Stimulated activated CD4-positive, alpha-beta T cell treated with anti-CD3 and anti-CD28 coated beads, Interleukin-15, amount 100 ng/mL, for 48 hours (primary cell): ENCODE measurements around the gene ATP5PO.
A peak's percentile ranks its signal among the peaks of the same experiment; 100 is the strongest.
"Not testable (repeated sequence)": the region's sequence is repeated elsewhere in the genome, so short reads cannot be mapped to it uniquely, and the experiment has no call there.

Source experiments
- DNase-seq, 2 donors: peaks; one replicate each; pipeline ENCODE4 v3.0.0-alpha.2; 2020; ENCODE audit warnings: low read depth in 2 of 2

ATP5PO gene

DNA sequence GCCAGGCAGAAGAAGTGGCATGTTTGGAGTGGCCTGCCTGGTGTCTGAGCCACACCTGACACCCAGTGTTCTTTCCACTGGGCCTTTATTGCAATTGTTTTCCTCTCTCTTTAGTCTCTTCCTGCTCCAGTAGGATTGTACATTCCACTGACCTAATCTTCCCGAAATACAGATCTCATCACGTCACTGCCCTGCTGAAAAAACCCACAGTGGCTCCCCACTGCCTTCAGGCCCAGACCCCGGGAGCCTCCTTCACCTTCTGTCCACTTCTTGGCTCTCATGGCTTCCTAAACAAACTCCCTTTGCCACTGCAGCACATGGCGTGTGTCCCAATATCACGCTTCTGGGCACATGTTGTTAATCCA, 25.3 kb upstream of the ATP5PO start:
- DNase-seq = no peak

DNA sequence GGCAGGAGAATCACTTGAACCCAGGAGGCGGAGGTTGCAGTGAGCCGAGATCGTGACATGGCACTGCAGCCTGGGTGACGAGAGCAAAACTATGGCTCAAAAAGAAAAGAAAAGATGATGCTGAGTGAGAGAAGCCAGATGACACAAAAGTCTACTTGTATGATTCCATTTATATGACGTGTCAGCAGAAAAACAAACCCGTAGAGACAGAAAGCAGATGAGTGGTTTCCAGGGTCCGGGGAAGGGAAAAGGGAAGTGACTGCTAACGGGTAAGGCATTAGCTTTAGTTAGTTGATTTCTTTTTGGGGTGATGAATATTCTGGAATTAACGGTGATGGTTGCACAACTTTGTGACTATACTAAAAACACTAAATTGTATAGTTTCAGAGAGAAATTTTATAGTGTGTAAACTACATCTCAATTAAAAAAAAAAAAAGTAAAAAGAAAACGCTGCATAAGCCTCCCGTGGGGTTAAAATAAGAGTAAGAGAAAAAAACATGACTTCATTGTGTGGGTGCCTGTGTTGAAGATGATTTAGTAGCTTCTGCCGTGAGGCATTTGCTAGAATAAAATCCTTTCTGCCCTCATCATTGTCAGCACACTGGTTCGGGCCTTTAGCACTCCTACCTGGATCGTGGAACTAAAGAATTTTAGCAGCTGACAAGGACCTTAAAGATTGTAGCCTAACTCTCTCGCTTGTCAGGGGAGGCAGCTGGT, 24.7 kb upstream of the ATP5PO start:
- no peak for DNase-seq

DNA sequence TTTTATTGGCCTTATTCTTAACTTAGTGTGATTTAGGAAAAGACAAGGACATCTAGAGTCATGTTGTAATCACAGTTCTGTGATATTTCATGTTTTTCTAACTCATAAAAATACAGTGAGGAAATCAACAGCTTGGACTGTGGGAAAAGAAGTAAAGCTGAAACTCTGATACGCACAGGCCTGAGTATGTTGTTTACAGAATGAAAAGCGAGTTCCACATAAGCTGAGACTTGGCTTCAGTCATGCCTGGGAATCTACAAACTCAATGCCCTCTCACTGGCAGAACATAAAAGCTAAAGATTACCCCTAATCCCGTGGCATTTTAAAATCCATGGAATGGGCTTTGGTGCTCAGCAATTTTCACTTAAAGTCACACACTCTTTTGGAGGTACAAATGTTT, 23.6 kb upstream of the ATP5PO start:
- DNase-seq = no peak

DNA sequence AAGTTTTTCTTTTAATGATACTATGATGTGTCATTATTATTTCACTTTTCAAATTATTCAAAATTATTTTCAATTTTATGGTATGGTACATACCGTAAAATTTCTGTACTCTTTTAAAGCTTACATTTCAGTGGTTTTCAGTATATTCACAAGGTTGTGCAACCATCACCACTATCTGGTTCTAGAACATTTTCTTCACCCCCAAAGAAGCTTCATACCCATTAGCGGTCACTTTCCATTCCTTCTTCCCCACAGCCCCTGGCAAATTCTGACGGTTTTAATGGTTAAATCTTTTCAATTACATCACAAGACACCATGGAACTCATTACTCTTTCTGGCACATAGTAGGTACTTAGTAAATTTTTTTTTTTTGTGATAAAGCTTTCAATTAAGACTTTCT, 22.8 kb upstream of the ATP5PO start:
- no peak for DNase-seq

DNA sequence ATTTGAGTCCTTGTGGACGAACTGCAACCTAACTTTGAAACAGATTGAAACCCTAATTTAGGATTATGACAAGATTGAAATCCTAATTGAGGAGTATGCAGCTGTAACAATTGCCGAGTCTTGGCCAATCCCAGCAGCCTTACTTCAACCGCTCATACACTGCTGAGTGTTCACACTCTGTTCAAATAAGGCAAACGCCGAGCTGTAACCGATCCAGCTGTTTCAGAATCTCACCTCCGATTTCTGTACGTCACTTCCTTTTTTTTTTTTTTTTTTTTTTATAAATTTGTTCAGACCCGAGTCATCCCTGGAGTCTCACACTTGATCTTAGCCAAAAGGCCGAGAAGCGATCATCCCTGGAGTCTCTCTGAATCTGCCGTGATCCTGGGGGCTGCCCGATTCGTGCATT, 22.3 kb upstream of the ATP5PO start:
- no peak for DNase-seq

DNA sequence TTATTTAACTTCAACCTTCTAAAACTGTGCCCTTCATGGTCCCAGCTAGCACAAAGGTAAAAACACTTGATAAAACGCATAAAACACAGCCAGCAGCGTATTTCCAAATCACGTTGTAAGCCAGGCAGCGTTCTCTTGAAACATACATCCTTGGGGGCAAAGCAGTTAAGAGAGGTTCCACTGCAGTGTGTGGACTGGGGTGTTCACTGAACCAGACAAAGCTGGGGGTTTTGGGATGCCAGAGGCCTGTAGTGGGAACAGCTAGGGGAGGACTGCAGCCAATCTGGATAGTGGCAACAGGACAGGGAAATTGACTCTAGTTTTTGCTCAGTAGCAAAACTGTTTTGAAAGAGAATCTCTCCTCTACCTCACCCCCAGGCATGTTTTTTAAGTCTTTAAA, 21.5 kb upstream of the ATP5PO start:
- DNase-seq = no peak

DNA sequence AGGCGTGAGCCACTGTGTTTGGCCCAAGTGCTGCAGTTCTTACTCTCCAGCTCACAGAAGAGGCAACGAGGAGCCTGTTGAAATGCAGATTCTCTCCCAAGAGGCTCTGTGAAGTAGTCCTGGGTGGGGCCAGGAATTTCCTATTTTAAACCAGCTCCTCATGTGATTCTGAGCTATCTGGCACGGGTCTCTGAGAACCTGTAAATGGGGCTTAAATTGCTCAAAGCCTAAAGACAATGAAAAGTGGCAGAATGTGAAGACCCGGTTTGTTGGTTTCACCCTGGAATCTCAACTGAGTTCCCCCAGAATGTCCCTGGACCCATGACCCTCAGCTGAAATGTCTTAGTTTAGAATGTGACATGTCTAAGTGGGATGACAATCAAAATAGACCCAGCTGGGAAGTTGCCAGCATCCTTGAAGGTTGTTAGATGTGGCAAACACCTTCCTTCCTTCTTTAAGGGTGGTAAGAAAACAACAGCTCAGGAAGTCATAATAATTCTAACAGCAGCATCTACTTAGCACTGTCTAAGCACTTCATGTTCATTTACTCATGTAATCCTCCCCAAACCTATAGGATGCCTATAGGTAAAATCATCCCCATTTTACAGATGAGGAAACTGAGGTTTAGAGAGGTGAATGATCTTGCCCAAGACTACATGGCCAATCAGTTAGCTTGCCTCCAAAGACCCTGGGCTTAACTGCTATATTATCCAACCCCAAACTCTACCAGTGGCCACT, 20.9 kb upstream of the ATP5PO start:
- DNase-seq = no peak

DNA sequence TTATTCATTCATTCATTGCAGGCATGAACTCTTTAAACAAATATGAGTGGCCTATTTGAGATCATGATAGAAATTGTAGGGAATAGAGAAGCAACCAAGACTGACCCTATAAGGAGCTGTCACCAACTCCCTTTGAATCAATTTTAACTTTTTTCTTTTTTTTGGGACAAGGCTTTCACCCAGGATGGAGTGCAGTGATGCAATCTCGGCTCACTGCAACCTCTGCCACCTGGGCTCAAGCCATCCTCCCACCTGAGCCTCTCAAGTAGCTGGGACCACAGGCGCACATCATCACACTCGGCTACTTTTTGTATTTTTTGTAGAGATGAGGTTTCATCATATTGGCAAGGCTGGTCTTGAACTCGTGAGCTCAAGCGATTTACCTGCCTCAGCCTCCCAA, 17.1 kb upstream of the ATP5PO start:
- no peak for DNase-seq

DNA sequence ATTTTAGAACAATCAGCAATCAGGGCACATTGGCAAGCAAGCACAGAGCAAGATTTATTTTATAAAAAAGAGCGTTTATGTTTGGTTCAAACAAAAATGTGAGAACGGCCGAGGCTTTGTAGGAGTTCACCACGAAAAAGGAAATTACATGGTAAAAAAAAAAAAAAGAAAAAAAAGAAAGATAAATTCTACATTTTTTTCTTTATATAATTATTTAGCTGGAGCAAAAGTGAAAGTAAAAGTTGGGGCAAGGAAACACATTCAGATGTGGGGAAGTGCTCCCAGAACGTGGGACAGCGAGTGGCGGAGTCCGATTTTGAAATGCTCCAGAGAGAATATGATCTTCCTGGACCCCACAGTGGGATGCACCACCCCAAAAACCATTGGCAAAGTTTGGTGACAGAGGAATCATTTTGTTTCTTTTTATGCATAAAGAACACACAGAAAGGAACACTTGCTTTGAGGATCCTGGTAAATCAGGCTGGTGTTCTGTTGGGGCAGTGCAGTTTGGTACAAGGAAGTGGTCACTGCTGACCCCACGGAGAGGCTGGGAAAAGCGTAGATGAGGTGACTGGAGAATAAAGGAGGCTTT, 16.3 kb upstream of the ATP5PO start:
- no peak for DNase-seq

DNA sequence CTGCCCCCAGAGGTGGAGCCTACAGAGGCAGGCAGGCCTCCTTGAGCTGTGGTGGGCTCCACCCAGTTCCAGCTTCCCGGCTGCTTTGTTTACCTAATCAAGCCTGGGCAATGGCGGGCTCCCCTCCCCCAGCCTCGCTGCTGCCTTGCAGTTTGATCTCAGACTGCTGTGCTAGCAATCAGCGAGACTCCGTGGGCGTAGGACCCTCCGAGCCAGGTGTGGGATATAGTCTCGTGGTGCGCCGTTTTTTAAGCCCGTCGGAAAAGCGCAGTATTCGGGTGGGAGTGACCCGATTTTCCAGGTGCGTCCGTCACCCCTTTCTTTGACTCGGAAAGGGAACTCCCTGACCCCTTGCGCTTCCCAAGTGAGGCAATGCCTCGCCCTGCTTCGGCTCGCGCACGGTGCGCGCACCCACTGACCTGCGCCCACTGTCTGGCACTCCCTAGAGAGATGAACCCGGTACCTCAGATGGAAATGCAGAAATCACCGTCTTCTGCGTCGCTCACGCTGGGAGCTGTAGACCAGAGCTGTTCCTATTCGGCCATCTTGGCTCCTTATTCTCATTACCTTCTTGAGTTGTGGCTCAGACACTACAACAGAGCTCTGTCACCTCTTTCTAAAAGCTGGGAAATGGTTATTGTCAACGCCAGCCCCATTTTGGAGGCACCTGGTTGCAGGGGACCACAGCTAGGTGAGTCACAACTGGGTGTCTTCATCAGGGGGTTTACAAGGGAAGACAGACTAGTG, 15.6 kb upstream of the ATP5PO start:
- peak; percentile 47 to 57 for DNase-seq

DNA sequence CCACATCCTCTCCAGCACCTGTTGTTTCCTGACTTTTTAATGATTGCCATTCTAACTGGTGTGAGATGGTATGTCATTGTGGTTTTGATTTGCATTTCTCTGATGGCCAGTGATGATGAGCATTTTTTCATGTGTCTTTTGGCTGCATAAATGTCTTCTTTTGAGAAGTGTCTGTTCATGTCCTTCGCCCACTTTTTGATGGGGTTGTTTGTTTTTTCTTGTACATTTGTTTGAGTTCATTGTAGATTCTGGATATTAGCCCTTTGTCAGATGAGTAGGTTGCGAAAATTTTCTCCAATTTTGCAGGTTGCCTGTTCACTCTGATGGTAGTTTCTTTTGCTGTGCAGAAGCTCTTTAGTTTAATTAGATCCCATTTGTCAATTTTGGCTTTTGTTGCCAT, 10.6 kb upstream of the ATP5PO start:
- not testable (repeated sequence) for DNase-seq

DNA sequence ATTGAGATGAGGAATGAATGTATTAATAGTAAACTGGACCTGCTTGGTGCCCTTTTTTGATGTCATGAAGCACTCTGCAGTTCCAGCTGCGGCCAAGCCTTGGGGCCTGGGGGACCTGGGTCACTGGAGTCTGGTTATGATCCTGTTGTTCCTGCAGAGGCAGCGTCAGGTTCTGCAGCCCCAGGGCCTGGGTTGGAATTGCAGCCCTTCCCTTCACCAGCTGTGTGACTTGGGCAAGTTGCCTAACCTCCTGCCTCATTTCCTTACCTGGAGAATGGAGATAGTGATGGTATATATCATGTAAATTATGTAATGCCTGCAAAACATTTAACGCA, 9.1 kb upstream of the ATP5PO start:
- no peak for DNase-seq

DNA sequence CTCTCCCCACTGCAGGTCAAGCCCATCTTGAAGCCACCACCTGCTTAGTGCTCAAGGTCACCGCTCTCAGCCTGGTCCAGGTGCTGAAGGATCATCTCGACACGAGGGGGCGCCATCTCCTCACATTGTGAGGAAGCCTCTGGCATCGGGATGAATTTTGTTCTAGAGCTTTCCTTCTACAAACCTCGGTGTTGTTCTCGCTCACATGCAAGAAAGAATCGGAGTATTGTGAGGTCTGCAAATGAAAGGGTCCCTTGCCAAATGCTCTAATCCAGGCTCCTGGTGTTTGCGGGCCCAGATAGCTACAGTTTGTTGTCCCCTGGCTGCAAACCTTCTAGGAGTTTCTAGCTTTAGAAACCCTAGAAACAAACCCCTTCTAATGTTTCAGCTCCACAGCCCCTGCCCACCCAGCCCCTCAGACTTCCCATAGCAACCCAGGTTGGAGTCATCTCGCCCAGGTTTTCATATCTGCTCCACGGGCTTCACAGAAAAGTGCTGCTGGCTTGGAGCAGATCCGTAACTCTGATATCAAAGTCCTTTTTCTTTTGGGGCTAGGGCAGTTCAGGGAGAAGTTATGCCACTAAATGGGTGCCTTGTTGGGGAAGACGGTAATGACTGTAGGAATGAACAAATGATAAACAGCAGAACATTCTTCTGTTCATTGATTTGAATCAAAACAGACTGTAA, 8.6 kb upstream of the ATP5PO start:
- DNase-seq = peak; percentile 78 to 85

DNA sequence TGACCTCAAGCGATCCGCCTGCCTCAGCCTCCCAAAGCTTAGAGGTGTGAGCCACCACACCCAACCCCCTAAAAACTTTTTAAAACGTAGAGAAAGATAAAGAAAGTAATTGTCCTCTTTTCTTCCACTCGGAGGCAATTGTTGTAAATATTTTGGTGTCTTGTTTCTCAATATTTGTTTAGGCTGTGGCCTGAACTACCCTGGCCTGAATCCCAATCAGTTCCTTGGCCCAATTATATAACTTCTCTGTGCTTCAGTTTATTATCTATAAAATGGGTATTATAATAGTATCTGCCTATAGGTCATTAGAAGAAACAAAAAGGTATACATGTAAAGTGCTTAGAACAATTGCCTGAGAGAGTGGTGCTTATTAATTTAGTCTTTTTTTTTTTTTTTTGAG, 1.8 kb upstream of the ATP5PO start:
- DNase-seq = no peak

DNA sequence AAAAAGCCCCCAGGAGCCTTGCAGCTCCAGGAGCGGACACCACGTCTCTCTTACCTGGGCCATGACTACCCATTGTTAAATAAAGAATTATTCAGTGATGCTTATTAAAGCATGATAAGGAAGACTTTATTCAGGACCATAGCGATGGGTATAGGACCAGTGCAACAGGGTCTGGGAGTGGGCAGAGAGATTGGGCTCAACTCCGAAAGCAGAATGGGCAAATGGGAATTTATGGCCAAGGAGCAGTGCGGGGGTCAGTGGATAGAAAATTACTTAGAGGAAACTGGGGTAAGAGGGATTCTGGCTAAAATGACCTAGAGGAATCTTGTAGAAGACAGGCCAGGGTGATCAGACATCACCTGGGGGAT, 580 bp upstream of the ATP5PO start:
- no peak for DNase-seq

DNA sequence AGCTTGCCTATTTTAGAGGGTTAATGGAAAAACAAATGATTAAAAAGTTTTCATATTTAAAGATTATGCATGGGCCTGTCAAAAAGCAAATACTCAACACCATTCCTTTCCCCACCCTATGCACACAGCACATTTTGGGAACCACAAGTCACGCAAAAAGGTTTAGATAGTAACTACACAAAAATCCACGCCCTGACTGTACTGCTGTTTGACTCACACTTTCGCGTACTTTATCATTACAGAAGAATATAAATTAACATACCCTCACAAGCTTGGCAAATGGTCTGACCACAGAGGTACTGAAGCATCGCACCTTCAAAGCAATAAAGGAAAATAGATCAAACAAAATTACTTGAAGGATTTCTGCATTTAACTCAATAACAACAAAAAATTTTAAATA, 1.4 kb downstream of the ATP5PO start:
- DNase-seq = no peak

DNA sequence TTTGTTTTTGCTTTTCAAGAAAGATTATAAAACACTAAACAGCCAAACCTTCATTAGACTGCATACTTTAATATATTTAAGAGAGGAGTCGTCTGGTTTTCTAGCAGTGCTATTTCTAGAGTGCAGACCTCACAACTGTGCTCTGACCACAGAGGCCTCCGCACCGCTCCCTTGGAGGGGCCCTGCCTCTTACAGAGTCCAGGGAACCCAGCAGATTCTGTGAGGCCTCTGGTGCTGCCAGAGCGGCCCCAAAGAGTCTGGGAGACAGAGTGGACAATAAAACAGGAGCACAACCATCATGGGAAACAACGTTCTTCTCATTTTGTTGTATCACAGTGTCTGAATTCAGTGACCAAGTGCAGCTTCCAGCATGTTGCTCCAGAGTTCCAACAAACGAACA, 5.8 kb downstream of the ATP5PO start:
- DNase-seq = no peak

DNA sequence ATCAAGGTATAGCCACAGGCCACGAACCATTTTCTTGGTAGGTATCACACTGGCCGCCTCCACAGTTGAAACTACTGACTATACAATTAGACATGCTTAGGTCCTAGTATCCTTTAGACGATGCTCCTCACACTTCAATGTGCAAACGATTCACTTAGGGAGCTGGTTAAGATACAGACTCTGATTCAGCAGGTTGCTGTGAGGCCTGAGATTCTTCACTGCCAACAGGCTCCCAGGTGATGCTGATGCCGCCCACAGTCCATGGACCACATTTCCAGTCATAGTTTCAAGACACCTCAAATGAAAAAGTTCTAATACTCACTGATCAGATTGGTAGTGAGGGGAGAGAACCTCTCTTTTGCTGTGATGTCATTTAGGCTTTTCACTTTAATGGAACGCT, 6.8 kb downstream of the ATP5PO start:
- DNase-seq = peak; percentile 45 to 58

DNA sequence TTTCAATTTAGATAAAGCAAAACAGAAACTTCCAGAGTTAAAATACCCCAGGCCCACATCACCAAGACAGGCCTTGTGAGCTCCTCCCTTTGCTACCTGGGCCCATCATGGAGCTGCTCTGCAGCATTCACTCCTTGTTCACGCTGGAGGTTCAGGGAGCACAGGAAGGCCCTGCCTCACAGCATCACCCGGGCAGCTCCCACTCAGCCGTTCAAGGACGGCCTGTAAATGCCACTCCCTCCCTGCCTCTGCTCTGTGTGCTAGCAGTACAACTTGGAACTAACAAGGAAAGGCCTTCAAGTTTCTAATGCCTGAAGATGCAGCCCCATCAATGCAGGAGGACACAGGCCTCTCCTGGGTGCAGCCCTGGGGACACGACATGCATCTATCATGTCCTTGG, 11.6 kb downstream of the ATP5PO start:
- no peak for DNase-seq

DNA sequence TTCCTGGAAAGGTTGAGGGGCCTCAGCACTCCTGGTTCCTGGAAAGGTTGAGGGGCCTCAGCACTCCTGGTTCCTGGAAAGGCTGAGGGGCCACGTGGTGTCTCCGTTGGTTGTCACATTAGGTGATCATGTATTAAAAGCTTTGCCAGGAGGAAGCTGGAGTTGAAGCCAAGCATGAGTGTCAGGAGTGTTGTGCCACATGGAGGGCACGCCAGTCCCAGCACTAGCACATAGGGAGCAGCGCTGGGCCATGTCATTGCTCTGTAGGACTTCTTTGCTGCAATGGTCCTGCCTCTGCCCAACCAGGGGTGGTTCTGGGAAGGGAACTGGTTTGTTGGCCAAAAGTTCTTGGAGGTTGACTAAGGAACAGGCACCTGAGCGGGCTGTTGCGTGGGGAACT, 13.3 kb downstream of the ATP5PO start:
- DNase-seq = no peak

DNA sequence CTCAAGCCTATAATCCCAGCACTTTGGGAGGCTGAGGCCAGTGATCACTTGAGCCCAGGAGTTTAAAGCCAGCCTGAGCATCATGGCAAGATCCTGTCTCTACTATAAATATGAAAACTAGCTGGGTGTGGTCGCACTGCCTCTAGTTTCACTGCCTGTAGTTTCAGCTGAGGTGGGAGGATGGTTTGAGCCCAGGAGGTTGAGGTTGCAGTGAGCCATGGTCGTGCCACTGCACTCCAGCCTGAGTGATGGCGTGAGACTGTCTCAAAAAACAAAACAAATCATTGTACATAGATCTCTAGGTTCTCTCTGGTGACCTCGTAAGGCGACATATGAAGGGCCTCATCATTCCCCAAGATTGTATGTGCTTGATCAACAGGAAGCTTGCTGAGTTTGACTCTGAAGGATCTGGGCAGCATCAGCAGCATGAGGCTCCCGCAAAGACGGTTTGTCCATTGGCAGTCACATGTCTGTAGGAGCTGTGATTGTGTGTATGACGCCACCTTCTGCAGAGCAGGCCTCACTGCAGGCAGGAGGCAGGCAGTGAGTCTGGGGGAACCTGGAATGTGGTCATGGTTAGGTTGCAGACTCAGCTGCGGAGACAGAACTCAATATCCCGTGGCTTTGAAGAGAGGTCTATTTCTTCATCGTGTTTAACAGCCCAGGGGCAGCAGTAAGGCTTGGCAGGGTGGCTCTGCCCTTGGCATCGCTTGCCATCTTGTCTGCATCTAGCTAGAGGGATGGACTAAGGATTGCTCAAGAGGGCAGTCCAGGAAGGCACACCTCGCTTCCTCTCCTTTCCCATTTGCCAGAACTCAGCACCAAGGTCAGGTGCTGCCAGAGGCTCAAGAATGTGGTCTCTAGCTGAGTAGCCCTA, 14.0 kb downstream of the ATP5PO start:
- no peak for DNase-seq
